LoVo (cell line): ENCODE measurements around the gene SBNO1.
"Not testable (repeated sequence)": the region's sequence is repeated elsewhere in the genome, so short reads cannot be mapped to it uniquely, and the experiment has no call there.

Experiments
- DNase-seq: peaks from one replicate; pipeline ENCODE4 v3.0.0-alpha.2; 2016; ENCODE audit warnings: low spot score

SBNO1 gene

GRCh38 chr12:123388951-123389559 lies 24.4 kb upstream of the SBNO1 start:
- no peak for DNase-seq

- DNase-seq, result peak; percentile 79
Measured at GRCh38 chr12:123388177-123388950, 23.7 kb upstream of the SBNO1 start.

GRCh38 chr12:123387508-123388176 lies 23.0 kb upstream of the SBNO1 start:
- DNase-seq, result no peak

- not testable (repeated sequence) for DNase-seq
Measured at GRCh38 chr12:123385536-123385935, 20.9 kb upstream of the SBNO1 start.

GRCh38 chr12:123384994-123385376 lies 20.3 kb upstream of the SBNO1 start:
- DNase-seq, result no peak

GRCh38 chr12:123384318-123384993 lies 19.8 kb upstream of the SBNO1 start:
- DNase-seq, result no peak

GRCh38 chr12:123382684-123383083 lies 18.0 kb upstream of the SBNO1 start:
- DNase-seq, result no peak

GRCh38 chr12:123379391-123379790 lies 14.7 kb upstream of the SBNO1 start:
- no peak for DNase-seq

- DNase-seq, result not testable (repeated sequence)
Measured at GRCh38 chr12:123372415-123372814, 7.8 kb upstream of the SBNO1 start.

- not testable (repeated sequence) for DNase-seq
Measured at GRCh38 chr12:123371667-123372368, 7.2 kb upstream of the SBNO1 start.

GRCh38 chr12:123369229-123369628 lies 4.6 kb upstream of the SBNO1 start:
- no peak for DNase-seq

- not testable (repeated sequence) for DNase-seq
Measured at GRCh38 chr12:123368431-123368830, 3.8 kb upstream of the SBNO1 start.

GRCh38 chr12:123367511-123367910 lies 2.9 kb upstream of the SBNO1 start:
- no peak for DNase-seq

GRCh38 chr12:123365025-123365917 lies 624 bp upstream of the SBNO1 start:
- peak; percentile 100 for DNase-seq

- DNase-seq, result peak; percentile 26
Measured at GRCh38 chr12:123363740-123364531, 711 bp downstream of the SBNO1 start.

GRCh38 chr12:123363390-123363739 lies 1.3 kb downstream of the SBNO1 start:
- peak; percentile 39 for DNase-seq

GRCh38 chr12:123358035-123358434 lies 6.6 kb downstream of the SBNO1 start:
- DNase-seq, result no peak

GRCh38 chr12:123356159-123356670 lies 8.4 kb downstream of the SBNO1 start:
- DNase-seq, result no peak

GRCh38 chr12:123354600-123354999 lies 10.0 kb downstream of the SBNO1 start:
- DNase-seq, result no peak

- no peak for DNase-seq
Measured at GRCh38 chr12:123351349-123351748, 13.3 kb downstream of the SBNO1 start.
